Nephron progenitor cell (in vitro differentiated cells): ENCODE results near the gene RTL10.

ENCODE experiments used
- DNase-seq: peaks from one replicate; pipeline ENCODE4 v3.0.0; 2021
- H3K27ac Mint-ChIP-seq: 2 replicates; pipeline ENCODE4 v1.8.0; 2021; ENCODE audit warnings: mild to moderate bottlenecking, moderate library complexity, mixed read lengths
- H3K27me3 Mint-ChIP-seq: 2 replicates; pipeline ENCODE4 v1.8.0; 2021; ENCODE audit warnings: mild to moderate bottlenecking, low read depth, mixed read lengths; ENCODE audit not compliant: poor library complexity
- H3K36me3 Mint-ChIP-seq: 2 replicates; pipeline ENCODE4 v1.8.0; 2021; ENCODE audit warnings: low read depth, mixed read lengths
- H3K4me1 Mint-ChIP-seq: 2 replicates; pipeline ENCODE4 v1.8.0; 2021; ENCODE audit warnings: mixed read lengths
- H3K4me3 Mint-ChIP-seq: 2 replicates; pipeline ENCODE4 v1.8.0; 2021; ENCODE audit warnings: mild to moderate bottlenecking, moderate library complexity, mixed read lengths
- H3K9me3 Mint-ChIP-seq: 2 replicates; pipeline ENCODE4 v1.8.0; 2021; ENCODE audit warnings: mild to moderate bottlenecking, moderate library complexity, mixed read lengths
- CTCF ChIP-seq: fragments of 200-600 bp; sonication (generic); IDR thresholded peaks from 2 replicates; pipeline ENCODE4 v1.5.0; 2021; ENCODE audit warnings: antibody characterized with exemption

RTL10 gene

DNA sequence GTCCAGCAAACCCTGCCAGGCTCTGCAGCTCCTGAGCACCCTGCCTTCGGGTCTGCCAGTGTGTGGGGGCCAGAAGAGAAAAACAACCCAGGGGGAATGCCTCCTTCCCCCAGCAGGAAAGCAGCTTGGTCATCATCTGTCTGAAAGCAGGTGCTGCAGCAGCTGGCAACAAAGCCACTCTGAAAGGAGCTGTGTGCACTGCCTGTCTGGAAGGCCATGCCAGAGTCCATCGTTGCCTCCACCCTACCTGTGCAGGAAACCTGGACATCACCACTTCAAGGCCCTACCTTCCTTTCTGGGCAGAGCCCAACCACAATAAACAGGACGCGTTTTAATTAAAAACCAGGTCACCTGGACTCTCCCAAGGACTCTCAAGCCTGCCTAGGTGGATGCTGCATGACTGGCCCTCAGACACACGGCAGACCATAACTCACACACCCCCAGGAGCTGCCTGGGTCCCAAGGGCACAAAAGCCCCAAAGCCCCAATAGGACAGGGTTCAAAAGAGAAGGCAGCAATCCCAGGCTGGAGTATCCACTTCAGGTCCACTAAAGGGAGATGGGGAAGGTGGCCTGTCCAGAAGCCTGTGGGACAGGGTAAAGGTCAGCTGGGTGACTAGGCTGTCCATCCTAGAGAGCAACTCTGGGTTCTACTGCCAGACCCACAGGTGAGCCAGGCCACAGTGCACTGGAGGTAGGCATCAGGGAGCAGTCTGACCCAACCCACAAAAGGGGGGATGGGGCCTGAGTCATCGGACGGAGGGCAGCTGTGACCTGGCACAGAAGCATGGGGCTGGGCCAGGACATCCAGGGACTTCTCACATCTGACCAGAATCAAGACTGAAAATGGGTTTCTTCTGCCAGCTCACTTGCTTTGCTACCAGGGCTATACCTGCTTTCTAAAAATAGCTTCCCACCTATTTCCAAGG is 6.1 kb downstream of the RTL10 start:
- no peak for DNase-seq
- Mint-ChIP-seq H3K27me3 (peaks cover 8% of the 10 kb centered on the region), H3K36me3 (peaks cover 23% of the 10 kb centered on the region), H3K4me1 (peaks cover 18% of the 10 kb centered on the region), H3K27ac (no peak overlapping the region), H3K4me3 (no peak overlapping the region), H3K9me3 (no peaks in the 10 kb centered on the region)
- no peak for TF ChIP-seq CTCF

DNA sequence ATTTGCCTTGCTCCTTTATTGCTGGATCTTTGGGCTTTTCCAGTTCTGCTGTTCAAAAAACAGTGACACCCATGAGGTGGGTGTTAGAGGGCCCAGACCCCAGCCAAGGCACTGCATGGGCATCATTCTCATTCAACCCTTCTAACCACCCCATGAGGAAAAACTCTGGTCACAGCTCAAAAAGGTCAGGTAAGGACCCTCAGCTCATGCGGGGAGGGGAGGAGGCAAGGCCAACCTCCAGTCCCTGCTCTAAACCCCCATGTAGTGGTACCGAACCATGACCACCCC is 7.4 kb downstream of the RTL10 start:
- TF ChIP-seq CTCF = no peak
- H3K4me3 Mint-ChIP-seq = no peak overlapping the region
- DNase-seq = no peak
- no peaks in the 10 kb centered on the region for H3K9me3 Mint-ChIP-seq
- H3K36me3 Mint-ChIP-seq = peaks cover 23% of the 10 kb centered on the region
- H3K27me3 Mint-ChIP-seq = peaks cover 8% of the 10 kb centered on the region
- H3K4me1 Mint-ChIP-seq = peaks cover 18% of the 10 kb centered on the region
- H3K27ac Mint-ChIP-seq = no peak overlapping the region

DNA sequence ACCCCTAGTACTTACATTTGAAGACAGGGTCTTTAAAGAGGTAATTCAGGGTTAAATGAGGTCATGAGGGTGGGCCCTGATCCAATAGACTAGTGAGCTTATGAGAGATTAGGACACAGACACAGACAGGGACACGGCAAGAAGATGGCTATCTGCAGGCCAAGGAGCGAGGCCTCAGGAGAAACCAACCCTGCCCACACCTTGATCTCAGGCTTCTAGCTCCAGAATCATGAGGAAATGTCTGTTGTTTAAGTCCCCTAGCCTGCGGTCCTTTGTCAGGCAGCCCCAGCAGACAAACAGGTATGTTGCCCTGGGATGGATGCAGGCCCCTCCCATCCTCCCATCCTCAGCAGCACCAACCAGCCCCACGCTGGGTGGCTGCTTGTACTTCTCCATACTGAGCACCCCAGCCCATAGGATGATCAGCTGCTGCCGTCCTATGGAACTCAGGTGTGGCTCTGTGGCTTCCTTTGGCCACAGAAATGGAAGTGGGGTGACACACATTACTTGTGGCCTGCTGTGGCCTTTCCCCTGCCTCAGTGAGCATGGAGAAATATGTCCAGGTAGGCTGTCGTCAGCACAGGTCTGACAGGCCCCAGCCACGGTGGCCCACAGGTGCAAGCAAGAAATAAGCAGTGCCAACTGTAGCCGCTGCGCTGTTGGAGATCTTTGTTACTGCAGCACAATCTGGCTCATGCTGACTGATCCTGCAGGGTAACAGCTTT is 7.9 kb downstream of the RTL10 start:
- Mint-ChIP-seq H3K9me3 (no peaks in the 10 kb centered on the region), H3K4me1 (peaks cover 19% of the 10 kb centered on the region), H3K4me3 (no peak overlapping the region), H3K27ac (no peak overlapping the region), H3K36me3 (peaks cover 23% of the 10 kb centered on the region), H3K27me3 (peaks cover 10% of the 10 kb centered on the region)
- no peak for DNase-seq
- TF ChIP-seq CTCF = no peak

DNA sequence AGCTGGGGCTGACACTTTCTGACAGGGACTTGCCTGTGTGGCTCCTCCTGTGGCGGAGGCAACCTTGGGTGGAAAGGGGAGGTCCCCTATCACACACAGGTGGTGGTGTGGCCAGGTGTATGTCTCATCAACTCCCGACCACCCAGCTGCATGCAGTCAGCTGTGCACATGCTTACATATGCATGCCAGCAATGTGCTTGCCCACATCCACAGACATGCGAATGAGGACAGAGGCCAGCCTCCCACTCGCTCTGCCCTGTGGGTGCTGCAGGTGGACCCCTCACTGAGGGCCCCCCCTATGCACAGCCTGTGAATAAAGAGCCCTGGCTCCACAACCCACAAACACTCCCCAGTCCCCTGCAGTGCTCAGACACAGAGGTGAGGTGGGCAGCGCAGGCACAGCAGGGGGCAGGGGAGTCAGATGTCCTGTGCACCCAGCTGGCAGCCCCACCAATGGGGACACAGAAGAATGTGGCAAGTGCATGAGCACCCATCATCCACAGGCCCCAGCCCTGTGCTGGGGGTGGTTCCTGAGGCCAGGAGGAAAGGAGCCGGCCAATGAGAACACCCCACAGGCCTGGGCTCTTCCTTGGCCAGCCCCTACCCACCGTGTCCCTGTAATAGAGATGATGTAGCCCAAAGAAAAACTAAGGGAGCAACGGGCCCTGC is 9.5 kb downstream of the RTL10 start:
- H3K4me3 Mint-ChIP-seq = no peak overlapping the region
- H3K9me3 Mint-ChIP-seq = no peaks in the 10 kb centered on the region
- no peak for DNase-seq
- TF ChIP-seq CTCF = no peak
- peaks cover 23% of the 10 kb centered on the region for H3K4me1 Mint-ChIP-seq
- peaks cover 17% of the 10 kb centered on the region for H3K36me3 Mint-ChIP-seq
- peaks cover 22% of the 10 kb centered on the region for H3K27me3 Mint-ChIP-seq
- no peak overlapping the region for H3K27ac Mint-ChIP-seq

- H3K4me1 Mint-ChIP-seq = peaks cover 23% of the 10 kb centered on the region
- H3K27me3 Mint-ChIP-seq = peaks cover 23% of the 10 kb centered on the region
- H3K36me3 Mint-ChIP-seq = peaks cover 10% of the 10 kb centered on the region
- TF ChIP-seq CTCF = no peak
- H3K9me3 Mint-ChIP-seq = no peaks in the 10 kb centered on the region
- no peak for DNase-seq
- H3K4me3 Mint-ChIP-seq = no peak overlapping the region
- no peak overlapping the region for H3K27ac Mint-ChIP-seq
Measured at GRCh38 chr22:19844377-19845053, 10.2 kb downstream of the RTL10 start.
